ENCODE data around the gene ARL14. TPM values are rescaled to one million over a fixed set of nuclear protein-coding genes. Genes with fewer than 3 reads are reported as not detected.

Gene ARL14
- not detected for total RNA-seq

GRCh38 chr3:160676547-160677303 is at the start of gene ARL14:
ARL14 (plus strand) TSS chr3:160677160; CDS start chr3:160677347, 187 bp downstream.
- H3K4me1 ChIP-seq = no peaks in the 10 kb centered on the region
- intact Hi-C loops (cut with DNase I) = no loop called here
- TF ChIP-seq CTCF (IDR thresholded peaks at IDR 0.05) = no peak
- H3K27ac ChIP-seq = no peak within 1 kb of the TSS
- no peaks in the 10 kb centered on the region for H3K9me3 ChIP-seq
- no peak within 1 kb of the TSS for H3K4me3 ChIP-seq
- H3K36me3 ChIP-seq = no peaks in the 10 kb centered on the region
- no peak for DNase-seq (ENCODE audit: low spot score in 2 of 2)
- H3K27me3 ChIP-seq = no peaks in the 10 kb centered on the region

- no peak overlapping the region for H3K4me3 ChIP-seq
- no peaks in the 10 kb centered on the region for H3K4me1 ChIP-seq
- H3K9me3 ChIP-seq = no peaks in the 10 kb centered on the region
- intact Hi-C loops (cut with DNase I) = no loop called here
- no peak overlapping the region for H3K27ac ChIP-seq
- H3K36me3 ChIP-seq = no peaks in the 10 kb centered on the region
- TF ChIP-seq CTCF (IDR thresholded peaks at IDR 0.05) = no peak
- no peak for DNase-seq (ENCODE audit: low spot score in 2 of 2)
- H3K27me3 ChIP-seq = no peaks in the 10 kb centered on the region
These were observed 47.5 kb upstream of the ARL14 start for GRCh38 chr3:160629491-160629890.

DNA sequence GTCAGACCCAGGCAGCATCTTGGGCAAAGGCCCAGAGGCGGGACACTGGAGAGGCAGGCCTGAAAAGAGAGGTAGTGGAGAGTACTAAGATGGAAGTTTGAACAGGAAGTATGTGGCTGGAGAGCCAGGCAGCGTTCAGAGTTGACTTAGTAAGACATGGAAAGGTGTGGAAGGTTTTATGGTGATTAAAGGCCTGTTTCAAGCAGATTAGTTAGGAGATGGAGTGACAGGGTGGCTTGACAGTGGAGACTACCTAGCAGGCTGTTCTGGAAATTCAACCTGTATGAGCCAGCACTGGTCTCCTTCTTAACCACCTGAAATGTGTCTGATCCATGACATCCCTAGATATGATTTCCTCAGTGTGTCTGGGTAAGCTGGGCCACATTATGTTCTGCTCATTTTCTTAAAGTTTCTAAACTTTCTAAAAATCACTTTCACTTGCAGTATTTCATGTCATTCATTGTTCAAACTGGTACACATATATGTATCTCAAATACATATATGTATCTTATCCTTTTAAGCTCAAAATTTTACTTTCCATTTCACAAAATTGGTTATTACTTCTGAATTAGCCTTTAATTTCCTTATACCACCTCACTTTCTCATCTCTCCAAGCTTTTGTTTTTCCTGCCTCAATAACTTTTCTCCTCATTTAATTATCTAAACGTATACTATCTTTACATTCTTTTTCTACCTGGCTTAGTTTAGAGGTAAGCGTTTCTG is 43.4 kb upstream of the ARL14 start:
- Histone ChIP-seq H3K36me3 (no peaks in the 10 kb centered on the region), H3K4me1 (no peaks in the 10 kb centered on the region), H3K27ac (no peak overlapping the region), H3K4me3 (no peak overlapping the region), H3K9me3 (no peaks in the 10 kb centered on the region), H3K27me3 (no peaks in the 10 kb centered on the region)
- DNase-seq (ENCODE audit: low spot score in 2 of 2) = no peak
- intact Hi-C loops (cut with DNase I) = no loop called here
- TF ChIP-seq CTCF (IDR thresholded peaks at IDR 0.05) = no peak

GRCh38 chr3:160635213-160635612 is 41.7 kb upstream of the ARL14 start:
- intact Hi-C loops (cut with DNase I) = no loop called here
- Histone ChIP-seq H3K27me3 (no peaks in the 10 kb centered on the region), H3K4me3 (no peak overlapping the region), H3K27ac (no peak overlapping the region), H3K36me3 (no peaks in the 10 kb centered on the region), H3K9me3 (no peaks in the 10 kb centered on the region), H3K4me1 (no peaks in the 10 kb centered on the region)
- no peak for DNase-seq (ENCODE audit: low spot score in 2 of 2)
- TF ChIP-seq CTCF (IDR thresholded peaks at IDR 0.05) = no peak

DNA sequence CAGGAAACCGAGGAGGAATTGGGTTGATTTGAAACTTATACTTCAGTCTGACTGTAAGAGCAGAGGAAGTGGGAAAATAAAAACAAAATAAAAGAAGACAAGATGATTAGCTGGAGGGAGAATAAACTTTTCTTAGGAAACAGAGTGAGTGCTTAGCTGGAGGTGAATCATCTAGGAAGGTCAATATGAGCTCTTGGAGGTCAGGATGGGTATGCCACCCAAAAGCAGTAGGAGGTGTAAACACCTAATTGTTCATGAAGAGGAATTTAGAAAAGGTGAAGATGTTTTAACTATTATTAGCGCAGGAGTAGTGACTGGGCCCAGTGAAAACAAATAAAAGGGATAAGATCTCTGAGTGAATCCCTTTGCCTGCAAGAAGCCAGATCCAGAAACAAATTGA is 39.9 kb upstream of the ARL14 start:
- no peaks in the 10 kb centered on the region for H3K4me1 ChIP-seq
- intact Hi-C loops (cut with DNase I) = no loop called here
- no peak for DNase-seq (ENCODE audit: low spot score in 2 of 2)
- H3K27ac ChIP-seq = no peak overlapping the region
- H3K9me3 ChIP-seq = no peaks in the 10 kb centered on the region
- no peak overlapping the region for H3K4me3 ChIP-seq
- TF ChIP-seq CTCF (IDR thresholded peaks at IDR 0.05) = no peak
- H3K36me3 ChIP-seq = no peaks in the 10 kb centered on the region
- H3K27me3 ChIP-seq = no peaks in the 10 kb centered on the region

Data from ascending aorta (tissue), 2 donors.